Smooth muscle cell (in vitro differentiated cells): ENCODE measurements around the gene FAM83B. TPM values are rescaled to one million over a fixed set of nuclear protein-coding genes. Genes with fewer than 3 reads are reported as not detected.

Experiments used
- DNase-seq: peaks from one replicate; lab custom pipeline; 2025; ENCODE audit not compliant: unreplicated experiment; lab: John Stamatoyannopoulos, UW
- H2AFZ ChIP-seq: fragments of 200-600 bp; sonication (generic); 2 replicates; pipeline ENCODE4 v1.6.0; 2016; ENCODE audit warnings: antibody characterized with exemption, low read depth, mild to moderate bottlenecking
- H3F3A ChIP-seq: fragments of 200-600 bp; sonication (generic); 2 replicates; pipeline ENCODE4 v1.6.0; 2017; ENCODE audit warnings: antibody characterized with exemption, low read depth
- H3K27ac ChIP-seq: fragments of 200-600 bp; sonication (generic); 2 replicates; pipeline ENCODE4 v1.5.1; 2016; ENCODE audit warnings: low read depth, mild to moderate bottlenecking
- H3K27me3 ChIP-seq: fragments of 200-600 bp; sonication (generic); 2 replicates; pipeline ENCODE4 v1.6.1; 2016; ENCODE audit warnings: low read depth, mild to moderate bottlenecking
- H3K36me3 ChIP-seq: fragments of 200-600 bp; sonication (generic); 2 replicates; pipeline ENCODE4 v1.5.1; 2016; ENCODE audit warnings: low read depth
- H3K4me1 ChIP-seq: fragments of 200-600 bp; sonication (generic); 2 replicates; pipeline ENCODE4 v1.5.1; 2016; ENCODE audit warnings: low read depth
- H3K4me2 ChIP-seq: fragments of 200-600 bp; sonication (generic); 2 replicates; pipeline ENCODE4 v1.6.0; 2016; ENCODE audit warnings: mild to moderate bottlenecking
- H3K4me3 ChIP-seq: fragments of 200-600 bp; sonication (generic); 2 replicates; pipeline ENCODE4 v1.5.1; 2016; ENCODE audit warnings: mild to moderate bottlenecking
- H3K79me2 ChIP-seq: fragments of 200-600 bp; sonication (generic); 2 replicates; pipeline ENCODE4 v1.6.0; 2016; ENCODE audit warnings: low read depth, mild to moderate bottlenecking
- H3K9ac ChIP-seq: fragments of 200-600 bp; sonication (generic); 2 replicates; pipeline ENCODE4 v1.6.0; 2016; ENCODE audit warnings: low read depth
- H3K9me3 ChIP-seq: fragments of 200-600 bp; sonication (generic); replicated peaks from 2 replicates; pipeline ENCODE4 v1.5.1; 2016; ENCODE audit warnings: low read depth
- H4K20me1 ChIP-seq: fragments of 200-600 bp; sonication (generic); 2 replicates; pipeline ENCODE4 v1.6.0; 2016; ENCODE audit warnings: low read depth
- WGBS: methylation state at CpG from one replicate; pipeline ENCODE4 v1.1.7; 2016; ENCODE audit warnings: low lambda C conversion rate; 5-methylcytosine and 5-hydroxymethylcytosine counted together
- polyA plus RNA-seq: library from polyadenylated mRNA; unstranded; fragments of >200 nt; fragmentation: Nextera tagmentation; extraction: Ambion mirVana; gene quantifications from 2 replicates; pipeline ENCODE4 v1.2.1, GENCODE V29; 2016
- total RNA-seq: library from RNA; depleted of rRNA; stranded (reverse); fragments of >200 nt; gene quantifications from 2 replicates; pipeline ENCODE4 v1.2.3, GENCODE V29; 2014
- TF ChIP-seq, protein P1 (sequence below): fragments of 200-600 bp; sonication (generic); IDR thresholded peaks from 2 replicates; pipeline ENCODE4 v1.5.1; 2017; ENCODE audit warnings: borderline replicate concordance, mild to moderate bottlenecking, antibody characterized with exemption; ENCODE audit not compliant: insufficient read depth, poor library complexity, severe bottlenecking

The FAM83B gene
- total and polyA plus RNA-seq, 2 experiments from 2014 or later: 1.1 to 28.7 TPM

DNA sequence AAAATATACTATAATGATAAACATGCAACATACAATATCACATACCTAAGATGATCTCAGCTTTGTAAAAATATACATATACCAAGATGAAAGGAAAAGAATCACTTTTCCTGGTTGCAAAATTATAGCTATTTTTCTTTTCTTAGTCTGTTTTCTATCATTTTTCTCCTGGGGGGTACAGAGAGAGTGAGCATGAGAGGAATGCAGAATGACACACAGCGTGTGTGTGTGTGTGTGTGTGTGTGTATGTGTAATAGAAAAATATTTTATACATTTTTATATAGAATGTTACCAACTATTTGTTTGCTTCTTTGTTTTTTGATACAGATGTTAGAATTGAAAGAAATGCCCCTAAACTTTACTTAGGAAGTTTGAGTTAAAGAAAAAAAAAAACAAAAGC is 64.3 kb downstream of the FAM83B start:
- Histone ChIP-seq H3K27ac (no peak overlapping the region), H3K36me3 (no peaks in the 10 kb centered on the region), H3K4me3 (no peak overlapping the region), H3K27me3 (no peaks in the 10 kb centered on the region), H3K4me2 (peak overlapping the region; percentile 8), H3K4me1 (no peaks in the 10 kb centered on the region), H3K9ac (no peak overlapping the region), H2AFZ (peak overlapping the region; percentile 63), H3K9me3 (no peaks in the 10 kb centered on the region), H3F3A (peaks cover 5% of the 10 kb centered on the region), H4K20me1 (peaks cover under 1% of the 10 kb centered on the region), H3K79me2 (no peaks in the 10 kb centered on the region)
- 45% methylated on average over 1 of the region's 1 CpG for WGBS
- no peak for DNase-seq
- TF ChIP-seq, protein P1, sequence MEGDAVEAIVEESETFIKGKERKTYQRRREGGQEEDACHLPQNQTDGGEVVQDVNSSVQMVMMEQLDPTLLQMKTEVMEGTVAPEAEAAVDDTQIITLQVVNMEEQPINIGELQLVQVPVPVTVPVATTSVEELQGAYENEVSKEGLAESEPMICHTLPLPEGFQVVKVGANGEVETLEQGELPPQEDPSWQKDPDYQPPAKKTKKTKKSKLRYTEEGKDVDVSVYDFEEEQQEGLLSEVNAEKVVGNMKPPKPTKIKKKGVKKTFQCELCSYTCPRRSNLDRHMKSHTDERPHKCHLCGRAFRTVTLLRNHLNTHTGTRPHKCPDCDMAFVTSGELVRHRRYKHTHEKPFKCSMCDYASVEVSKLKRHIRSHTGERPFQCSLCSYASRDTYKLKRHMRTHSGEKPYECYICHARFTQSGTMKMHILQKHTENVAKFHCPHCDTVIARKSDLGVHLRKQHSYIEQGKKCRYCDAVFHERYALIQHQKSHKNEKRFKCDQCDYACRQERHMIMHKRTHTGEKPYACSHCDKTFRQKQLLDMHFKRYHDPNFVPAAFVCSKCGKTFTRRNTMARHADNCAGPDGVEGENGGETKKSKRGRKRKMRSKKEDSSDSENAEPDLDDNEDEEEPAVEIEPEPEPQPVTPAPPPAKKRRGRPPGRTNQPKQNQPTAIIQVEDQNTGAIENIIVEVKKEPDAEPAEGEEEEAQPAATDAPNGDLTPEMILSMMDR: no peak

DNA sequence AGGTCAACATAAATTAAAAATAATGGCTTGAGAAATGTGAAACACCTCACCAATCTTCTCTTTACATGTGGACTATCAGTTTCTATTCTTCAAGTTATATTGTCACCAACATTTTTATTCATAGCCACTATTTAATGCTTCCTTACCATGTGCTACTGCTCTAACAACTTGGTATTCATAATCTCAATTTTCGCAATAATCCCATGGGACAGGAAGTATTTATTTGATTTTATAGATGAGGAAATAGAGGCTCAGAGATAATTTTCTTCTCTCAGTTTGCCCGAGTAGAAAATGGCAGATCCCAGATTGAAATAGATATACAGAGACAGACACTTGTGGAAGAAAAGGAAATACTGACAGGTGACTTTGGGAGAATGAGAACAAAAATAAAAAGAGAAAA is 66.6 kb downstream of the FAM83B start:
- H3K4me3 ChIP-seq: no peak overlapping the region
- peaks cover 9% of the 10 kb centered on the region for H3K79me2 ChIP-seq
- H4K20me1 ChIP-seq: peaks cover 14% of the 10 kb centered on the region
- peaks cover 5% of the 10 kb centered on the region for H3F3A ChIP-seq
- no peaks in the 10 kb centered on the region for H3K9me3 ChIP-seq
- H3K4me2 ChIP-seq: no peak overlapping the region
- no peak overlapping the region for H3K9ac ChIP-seq
- H3K27me3 ChIP-seq: no peaks in the 10 kb centered on the region
- 92% methylated on average over 2 of the region's 2 CpGs for WGBS
- no peak overlapping the region for H3K27ac ChIP-seq
- no peaks in the 10 kb centered on the region for H3K36me3 ChIP-seq
- H3K4me1 ChIP-seq: no peaks in the 10 kb centered on the region
- TF ChIP-seq, protein P1: no peak
- H2AFZ ChIP-seq: no peak overlapping the region
- no peak for DNase-seq

DNA sequence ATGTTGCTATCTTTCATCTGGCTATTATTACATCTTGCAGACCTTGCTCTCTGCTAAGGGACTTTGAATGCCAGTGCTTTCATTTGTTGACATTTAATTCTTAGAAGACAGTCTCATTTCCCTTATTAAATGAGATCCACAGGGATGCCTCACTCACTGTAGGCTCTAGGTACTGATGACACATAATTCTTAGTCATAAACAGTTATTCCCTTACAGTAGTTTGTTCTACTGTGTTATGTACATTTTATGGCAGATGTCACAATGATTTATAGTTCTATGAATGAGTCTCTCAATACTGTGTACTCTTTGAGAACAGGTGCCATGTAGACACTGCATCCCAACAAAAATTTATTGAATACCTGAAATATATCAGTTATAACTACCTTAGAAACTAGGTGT is 70.3 kb downstream of the FAM83B start:
- Histone ChIP-seq H3K4me3 (no peak overlapping the region), H3K27ac (peak overlapping the region; percentile 45), H3K36me3 (no peaks in the 10 kb centered on the region), H3F3A (no peaks in the 10 kb centered on the region), H4K20me1 (peaks cover 15% of the 10 kb centered on the region), H3K9me3 (no peaks in the 10 kb centered on the region), H3K4me1 (no peaks in the 10 kb centered on the region), H3K27me3 (no peaks in the 10 kb centered on the region), H3K79me2 (peaks cover 14% of the 10 kb centered on the region), H3K9ac (no peak overlapping the region), H2AFZ (no peak overlapping the region), H3K4me2 (no peak overlapping the region)
- TF ChIP-seq, protein P1: no peak
- no peak for DNase-seq

DNA sequence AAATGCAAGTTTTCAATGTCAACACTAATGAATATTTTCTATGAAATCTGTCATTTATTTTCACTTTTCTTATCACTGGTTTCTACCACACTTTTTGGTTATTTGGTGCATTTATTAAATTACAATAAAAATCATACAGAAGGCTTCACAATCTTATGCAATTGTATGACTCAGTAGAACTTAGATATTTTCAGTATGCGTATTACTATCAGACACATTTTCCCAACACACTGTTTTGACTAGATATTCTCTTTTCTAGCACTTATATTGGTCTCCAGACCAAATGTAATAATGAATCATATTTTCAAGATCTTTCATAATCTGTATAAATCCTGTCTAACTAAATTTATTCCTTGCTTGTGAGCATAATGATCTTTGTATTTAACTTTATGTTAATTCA is 74.1 kb downstream of the FAM83B start:
- no peak overlapping the region for H2AFZ ChIP-seq
- WGBS: 94% methylated on average over 1 of the region's 1 CpG
- H3K79me2 ChIP-seq: peaks cover 14% of the 10 kb centered on the region
- H3K4me3 ChIP-seq: no peak overlapping the region
- peaks cover 15% of the 10 kb centered on the region for H4K20me1 ChIP-seq
- H3K4me1 ChIP-seq: no peaks in the 10 kb centered on the region
- no peak overlapping the region for H3K27ac ChIP-seq
- DNase-seq: no peak
- H3F3A ChIP-seq: no peaks in the 10 kb centered on the region
- no peaks in the 10 kb centered on the region for H3K27me3 ChIP-seq
- H3K9ac ChIP-seq: no peak overlapping the region
- H3K36me3 ChIP-seq: no peaks in the 10 kb centered on the region
- H3K4me2 ChIP-seq: no peak overlapping the region
- TF ChIP-seq, protein P1: no peak
- no peaks in the 10 kb centered on the region for H3K9me3 ChIP-seq
